HL-60 (cell line): ENCODE results near the gene NCS1.
"Not testable (repeated sequence)": the region's sequence is repeated elsewhere in the genome, so short reads cannot be mapped to it uniquely, and the experiment has no call there.

Experiments
- DNase-seq, 2 experiments: peaks; one replicate each; pipeline ENCODE4 v3.0.0-alpha.2; 2010 to 2020; ENCODE audit warnings: low read depth in 1 of 2, low spot score in 1 of 2
- H3K27ac ChIP-seq: fragments of 250-450 bp; sonication (Bioruptor Pico); replicated peaks from 2 replicates; pipeline ENCODE4 v1.5.1; 2020; ENCODE audit warnings: mild to moderate bottlenecking, moderate library complexity
- H3K27me3 ChIP-seq: fragments of 250-450 bp; sonication (Bioruptor Pico); 2 replicates; pipeline ENCODE4 v1.5.1; 2021; ENCODE audit warnings: mild to moderate bottlenecking, moderate library complexity; ENCODE audit not compliant: insufficient read depth, poor library complexity, severe bottlenecking
- H3K4me3 ChIP-seq: replicated peaks from 2 replicates; pipeline ENCODE4 v1.5.1; 2011; ENCODE audit warnings: mild to moderate bottlenecking, control low read depth, low read length; ENCODE audit not compliant: insufficient read depth
- GABPA ChIP-seq: IDR thresholded peaks from 2 replicates; pipeline ENCODE4 v1.6.1; 2012; ENCODE audit warnings: low read depth
- POLR2AphosphoS5 ChIP-seq: IDR thresholded peaks from 2 replicates; pipeline ENCODE4 v1.6.1; 2012; ENCODE audit warnings: low read depth
- REST ChIP-seq: IDR thresholded peaks from 2 replicates; pipeline ENCODE4 v1.6.1; 2012; ENCODE audit warnings: low read depth; ENCODE audit not compliant: insufficient replicate concordance
- SPI1 ChIP-seq: IDR thresholded peaks from 2 replicates; pipeline ENCODE4 v1.6.1; 2012; ENCODE audit warnings: low read depth, mild to moderate bottlenecking, borderline replicate concordance
- TF ChIP-seq, protein P1 (sequence below): IDR thresholded peaks from one replicate; pipeline ENCODE4 v1.5.1; 2011; ENCODE audit warnings: low read length, control low read depth, inconsistent platforms; ENCODE audit not compliant: insufficient read depth

NCS1 gene

DNA sequence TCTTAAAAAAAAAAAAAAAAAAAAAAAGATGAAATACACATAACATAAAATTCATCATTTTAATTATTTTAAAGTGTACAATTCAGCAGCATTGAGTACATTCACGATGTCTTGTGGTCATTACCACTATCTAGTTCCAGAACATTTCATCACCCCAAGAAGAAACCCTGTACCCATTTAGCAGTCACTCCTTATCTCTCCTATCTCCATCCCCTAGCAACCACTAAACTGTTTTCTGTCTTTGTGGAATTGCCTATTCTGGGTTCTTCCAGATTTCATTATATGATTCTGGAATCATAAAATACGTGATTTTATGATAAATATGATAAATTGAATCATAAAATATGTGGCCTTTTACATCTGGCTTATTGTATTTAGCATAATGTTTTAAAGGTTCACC lies 84.4 kb downstream of the NCS1 start:
- H3K27me3 ChIP-seq, result peaks cover 8% of the 10 kb centered on the region

GRCh38 chr9:130258137-130258536 lies 85.9 kb downstream of the NCS1 start:
- peaks cover 15% of the 10 kb centered on the region for H3K27me3 ChIP-seq
- not testable (repeated sequence) for H3K4me3 ChIP-seq, H3K27ac ChIP-seq, DNase-seq

More for the DNA sequence above, 84.4 kb downstream of the NCS1 start:
- DNase-seq, result no peak
- Histone ChIP-seq H3K4me3 (no peak overlapping the region), H3K27ac (no peak overlapping the region)
- no peak for TF ChIP-seq GABPA
- TF ChIP-seq, protein P1, sequence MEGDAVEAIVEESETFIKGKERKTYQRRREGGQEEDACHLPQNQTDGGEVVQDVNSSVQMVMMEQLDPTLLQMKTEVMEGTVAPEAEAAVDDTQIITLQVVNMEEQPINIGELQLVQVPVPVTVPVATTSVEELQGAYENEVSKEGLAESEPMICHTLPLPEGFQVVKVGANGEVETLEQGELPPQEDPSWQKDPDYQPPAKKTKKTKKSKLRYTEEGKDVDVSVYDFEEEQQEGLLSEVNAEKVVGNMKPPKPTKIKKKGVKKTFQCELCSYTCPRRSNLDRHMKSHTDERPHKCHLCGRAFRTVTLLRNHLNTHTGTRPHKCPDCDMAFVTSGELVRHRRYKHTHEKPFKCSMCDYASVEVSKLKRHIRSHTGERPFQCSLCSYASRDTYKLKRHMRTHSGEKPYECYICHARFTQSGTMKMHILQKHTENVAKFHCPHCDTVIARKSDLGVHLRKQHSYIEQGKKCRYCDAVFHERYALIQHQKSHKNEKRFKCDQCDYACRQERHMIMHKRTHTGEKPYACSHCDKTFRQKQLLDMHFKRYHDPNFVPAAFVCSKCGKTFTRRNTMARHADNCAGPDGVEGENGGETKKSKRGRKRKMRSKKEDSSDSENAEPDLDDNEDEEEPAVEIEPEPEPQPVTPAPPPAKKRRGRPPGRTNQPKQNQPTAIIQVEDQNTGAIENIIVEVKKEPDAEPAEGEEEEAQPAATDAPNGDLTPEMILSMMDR, result no peak
- no peak for TF ChIP-seq POLR2AphosphoS5
- TF ChIP-seq REST, result no peak
- no peak for TF ChIP-seq SPI1

DNA sequence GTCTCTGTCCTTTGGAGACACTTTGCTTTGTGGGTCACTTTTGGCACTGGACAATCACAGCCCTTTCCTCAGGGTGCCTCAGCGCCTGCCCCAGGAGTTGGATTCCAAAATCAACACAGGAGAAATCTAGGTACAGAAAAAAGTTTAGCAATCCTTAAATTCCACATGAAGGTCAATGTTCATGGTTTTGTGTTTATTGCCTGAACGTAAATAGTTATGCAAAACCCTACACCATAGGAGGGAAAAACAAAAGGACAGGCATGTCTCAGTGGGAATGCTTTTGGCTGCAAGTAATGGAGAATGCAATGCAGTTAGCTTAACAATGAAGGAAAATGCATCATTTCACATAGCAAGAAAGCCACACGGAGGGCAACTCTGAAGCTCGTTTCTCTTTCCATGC lies 86.8 kb downstream of the NCS1 start:
- Histone ChIP-seq H3K27ac (no peak overlapping the region), H3K27me3 (peaks cover 24% of the 10 kb centered on the region), H3K4me3 (no peak overlapping the region)
- TF ChIP-seq, protein P1, result no peak
- no peak for TF ChIP-seq GABPA
- no peak for TF ChIP-seq SPI1
- TF ChIP-seq POLR2AphosphoS5, result no peak
- no peak for TF ChIP-seq REST
- DNase-seq, result no peak

- Histone ChIP-seq H3K27me3 (peaks cover 42% of the 10 kb centered on the region), H3K27ac (no peak overlapping the region), H3K4me3 (no peak overlapping the region)
- no peak for DNase-seq
- TF ChIP-seq GABPA (no peak), SPI1 (no peak), REST (no peak), POLR2AphosphoS5 (no peak)
- TF ChIP-seq, protein P1, result no peak
These were observed 88.9 kb downstream of the NCS1 start for GRCh38 chr9:130260816-130261765.
